Fibroblast of pulmonary artery (primary cell): ENCODE results near the gene PDE7B.

Experiments used
- DNase-seq: peaks from one replicate; pipeline ENCODE4 v3.0.0-alpha.2; 2010; ENCODE audit warnings: low read depth
- H3K4me3 ChIP-seq: replicated peaks from 2 replicates; pipeline ENCODE4 v1.5.1; 2011; ENCODE audit warnings: low read depth, mild to moderate bottlenecking, control low read depth, low read length, moderate library complexity
- TF ChIP-seq, protein P1 (sequence below): IDR thresholded peaks from 2 replicates; pipeline ENCODE4 v1.5.1; 2011; ENCODE audit warnings: mild to moderate bottlenecking, control low read depth, low read length, inconsistent platforms; ENCODE audit errors: missing control alignments

PDE7B gene

GRCh38 chr6:136036071-136036380 is 184.5 kb downstream of the PDE7B start:
- DNase-seq = no peak
- peak overlapping the region; percentile 14 for H3K4me3 ChIP-seq

DNA sequence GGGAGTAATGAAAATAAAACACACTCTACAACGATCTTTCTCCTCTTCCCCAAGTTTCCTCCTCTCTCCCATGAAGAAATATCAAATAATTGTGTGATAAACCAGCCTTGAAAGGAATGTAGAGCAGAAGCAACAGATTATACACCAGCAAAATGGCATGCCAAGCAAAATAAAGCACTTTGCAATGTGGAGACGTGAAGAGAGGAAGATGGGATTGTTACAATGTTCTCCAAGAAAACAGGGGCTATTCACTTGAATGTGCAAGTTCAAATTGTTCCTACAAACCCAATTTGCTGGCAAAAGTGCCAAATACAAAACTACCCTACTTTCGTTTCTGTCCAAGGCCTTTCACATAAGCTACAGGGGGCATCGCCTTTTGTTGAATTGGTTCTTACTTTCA is 185.1 kb downstream of the PDE7B start:
- TF ChIP-seq, protein P1, sequence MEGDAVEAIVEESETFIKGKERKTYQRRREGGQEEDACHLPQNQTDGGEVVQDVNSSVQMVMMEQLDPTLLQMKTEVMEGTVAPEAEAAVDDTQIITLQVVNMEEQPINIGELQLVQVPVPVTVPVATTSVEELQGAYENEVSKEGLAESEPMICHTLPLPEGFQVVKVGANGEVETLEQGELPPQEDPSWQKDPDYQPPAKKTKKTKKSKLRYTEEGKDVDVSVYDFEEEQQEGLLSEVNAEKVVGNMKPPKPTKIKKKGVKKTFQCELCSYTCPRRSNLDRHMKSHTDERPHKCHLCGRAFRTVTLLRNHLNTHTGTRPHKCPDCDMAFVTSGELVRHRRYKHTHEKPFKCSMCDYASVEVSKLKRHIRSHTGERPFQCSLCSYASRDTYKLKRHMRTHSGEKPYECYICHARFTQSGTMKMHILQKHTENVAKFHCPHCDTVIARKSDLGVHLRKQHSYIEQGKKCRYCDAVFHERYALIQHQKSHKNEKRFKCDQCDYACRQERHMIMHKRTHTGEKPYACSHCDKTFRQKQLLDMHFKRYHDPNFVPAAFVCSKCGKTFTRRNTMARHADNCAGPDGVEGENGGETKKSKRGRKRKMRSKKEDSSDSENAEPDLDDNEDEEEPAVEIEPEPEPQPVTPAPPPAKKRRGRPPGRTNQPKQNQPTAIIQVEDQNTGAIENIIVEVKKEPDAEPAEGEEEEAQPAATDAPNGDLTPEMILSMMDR = no peak
- peak overlapping the region; percentile 59 for H3K4me3 ChIP-seq
- DNase-seq = peak; percentile 57

More at GRCh38 chr6:136036071-136036380, 184.5 kb downstream of the PDE7B start:
- TF ChIP-seq, protein P1 = no peak

- TF ChIP-seq, protein P1 = no peak
- peak overlapping the region; percentile 59 for H3K4me3 ChIP-seq
These were observed 185.9 kb downstream of the PDE7B start for GRCh38 chr6:136037242-136037875.

GRCh38 chr6:136037876-136038460 is 186.5 kb downstream of the PDE7B start:
- peak overlapping the region; percentile 59 for H3K4me3 ChIP-seq
- DNase-seq = peak; percentile 65
- TF ChIP-seq, protein P1 = peak; percentile 25

More at GRCh38 chr6:136037242-136037875, 185.9 kb downstream of the PDE7B start:
- peak; percentile 60 for DNase-seq

DNA sequence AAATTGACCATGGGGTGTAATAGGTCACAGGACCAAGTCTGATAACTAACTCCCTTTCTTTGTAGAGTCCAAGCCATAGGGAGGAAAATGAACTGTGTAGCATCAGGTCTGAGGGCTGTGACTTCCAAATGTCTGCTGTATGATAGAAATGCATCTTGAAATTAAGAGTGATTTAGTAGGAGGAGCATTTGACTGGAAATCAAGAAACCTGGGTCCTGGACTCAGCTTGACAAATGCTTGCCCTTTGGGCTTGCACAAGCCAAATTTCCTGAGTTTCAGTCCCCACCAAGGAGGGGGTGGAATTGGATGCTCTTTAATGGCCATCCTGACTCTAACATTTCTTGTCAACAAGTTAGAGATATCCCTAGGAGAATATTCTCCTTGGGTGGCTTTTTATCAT is 187.0 kb downstream of the PDE7B start:
- TF ChIP-seq, protein P1 = no peak
- peak; percentile 31 for DNase-seq
- H3K4me3 ChIP-seq = peak overlapping the region; percentile 59

DNA sequence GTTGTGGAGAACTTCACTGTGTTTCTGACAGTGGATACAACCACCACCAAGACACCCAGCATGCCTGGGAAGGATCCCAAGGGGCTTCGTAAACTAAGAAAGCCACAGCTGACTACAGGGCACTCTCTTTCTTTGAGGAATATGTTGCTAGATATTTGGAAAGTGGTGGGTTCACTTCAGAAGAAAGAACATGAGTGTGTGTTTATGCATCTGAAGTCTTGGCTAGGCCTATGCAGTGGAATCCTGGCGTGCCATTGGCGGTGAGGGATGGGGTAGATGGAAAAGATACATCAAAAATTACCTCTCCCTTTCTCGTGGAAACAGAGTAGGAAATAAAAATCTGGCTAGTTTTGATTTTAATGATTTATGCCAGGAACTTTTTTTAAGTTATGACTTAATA is 187.7 kb downstream of the PDE7B start:
- DNase-seq = peak; percentile 46
- peak overlapping the region; percentile 59 for H3K4me3 ChIP-seq
- TF ChIP-seq, protein P1 = no peak

DNA sequence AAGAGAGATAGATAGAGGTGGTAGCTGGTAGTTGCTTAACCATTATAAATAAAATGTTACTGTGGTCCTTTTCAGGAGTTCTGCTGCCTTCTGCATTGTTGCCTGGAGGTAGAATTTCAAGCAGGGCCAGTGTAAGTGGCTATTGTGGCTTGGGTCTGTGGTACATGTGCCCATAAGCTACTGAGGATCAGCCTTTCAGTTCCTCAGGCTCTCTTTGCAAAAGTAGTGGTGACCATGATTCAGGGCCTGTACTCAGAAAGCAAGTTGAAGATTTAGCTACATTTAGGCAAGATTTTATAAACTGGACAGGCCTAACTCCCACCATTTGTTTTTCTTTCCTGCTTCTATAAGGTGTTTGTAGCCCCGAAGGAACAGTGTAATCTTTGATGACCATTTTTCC is 199.0 kb downstream of the PDE7B start:
- no peak for DNase-seq
- TF ChIP-seq, protein P1 = no peak
- no peak overlapping the region for H3K4me3 ChIP-seq
